ENCODE measurements around the gene PPIE. TPM values are rescaled to one million over a fixed set of nuclear protein-coding genes. Genes with fewer than 3 reads are reported as not detected.

The PPIE gene
- total RNA-seq, 1 donor from 2014 or later, result 23.6 TPM

- no peak for DNase-seq
These were observed 70.3 kb downstream of the PPIE start for GRCh38 chr1:39808784-39809517.

DNA sequence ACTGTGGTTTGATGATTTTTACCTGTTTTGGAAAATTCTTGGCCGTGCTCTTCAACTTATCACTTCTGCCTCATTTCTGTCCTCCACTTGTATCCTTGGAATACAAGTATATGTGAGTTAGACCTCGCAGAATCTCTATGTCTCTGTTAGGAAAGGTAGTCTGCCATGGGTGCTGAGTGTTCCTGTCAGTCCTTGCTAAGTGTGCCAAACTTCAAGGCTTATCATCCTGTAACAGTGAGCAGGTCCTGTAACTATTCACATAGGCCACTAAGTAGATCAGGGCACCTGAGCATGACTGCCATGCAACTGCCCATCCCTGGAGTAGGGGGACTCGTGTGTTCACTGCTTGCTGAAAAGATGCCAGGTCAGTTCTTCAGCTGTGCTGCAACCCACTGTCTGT is 74.2 kb downstream of the PPIE start:
- DNase-seq, result no peak

Small RNAs within 50 kb of the gene (small RNA-seq; reads per million reads assigned to genes)
- gene AL033527.1, result not detected
- not detected for gene RNU7-121P

Other genes with a start within 250 kb of the PPIE start
- 0.16 TPM for gene BMP8A, start 247.2 kb upstream of the PPIE start, total RNA-seq
- 94.2 TPM for gene PABPC4, start 162.1 kb upstream of the PPIE start, total RNA-seq
- gene HEYL, start 99.2 kb upstream of the PPIE start, total RNA-seq, result 0.47 TPM
- 0.94 TPM for gene NT5C1A, start 66.8 kb upstream of the PPIE start, total RNA-seq
- 51.2 TPM for gene HPCAL4, start 47.4 kb upstream of the PPIE start, total RNA-seq
- gene OXCT2, start 32.5 kb downstream of the PPIE start, total RNA-seq, result 0.47 TPM
- 0.16 TPM for gene BMP8B, start 50.0 kb downstream of the PPIE start, total RNA-seq
- 42.7 TPM for gene TRIT1, start 144.6 kb downstream of the PPIE start, total RNA-seq
- 12.5 TPM for gene MYCL, start 163.0 kb downstream of the PPIE start, total RNA-seq
- gene MFSD2A, start 216.3 kb downstream of the PPIE start, total RNA-seq, result 18.4 TPM